Skeletal muscle satellite cell (primary cell): ENCODE data around the gene NDFIP1.
"Not testable (repeated sequence)": the region's sequence is repeated elsewhere in the genome, so short reads cannot be mapped to it uniquely, and the experiment has no call there.

Experiments used
- H3K27me3 ChIP-seq: 2 replicates; pipeline ENCODE4 v1.7.0; 2013; ENCODE audit warnings: low read length; ENCODE audit not compliant: control insufficient read depth, insufficient read depth
- H3K36me3 ChIP-seq: 2 replicates; pipeline ENCODE4 v1.7.0; 2013; ENCODE audit warnings: mild to moderate bottlenecking, control low read depth, low read length; ENCODE audit not compliant: insufficient read depth
- H3K4me1 ChIP-seq: 2 replicates; pipeline ENCODE4 v1.7.0; 2013; ENCODE audit warnings: low read length; ENCODE audit not compliant: control insufficient read depth, insufficient read depth
- H3K4me2 ChIP-seq: 2 replicates; pipeline ENCODE4 v1.7.0; 2013; ENCODE audit warnings: mild to moderate bottlenecking, low read length
- H3K4me3 ChIP-seq: 2 replicates; pipeline ENCODE4 v1.7.0; 2013; ENCODE audit warnings: low read length
- H3K9ac ChIP-seq: 2 replicates; pipeline ENCODE4 v1.7.0; 2013; ENCODE audit warnings: mild to moderate bottlenecking, low read depth, low read length, moderate library complexity
- H3K9me3 ChIP-seq: replicated peaks from 2 replicates; pipeline ENCODE4 v1.7.0; 2013; ENCODE audit warnings: mild to moderate bottlenecking, control low read depth, low read length

NDFIP1 gene

GRCh38 chr5:142149363-142149762, 40.8 kb downstream of the NDFIP1 start:
- Histone ChIP-seq H3K27me3 (no peaks in the 10 kb centered on the region), H3K36me3 (peaks cover 14% of the 10 kb centered on the region), H3K4me3 (no peak overlapping the region), H3K9me3 (no peaks in the 10 kb centered on the region), H3K9ac (no peak overlapping the region), H3K4me1 (peaks cover 7% of the 10 kb centered on the region), H3K4me2 (no peak overlapping the region)

GRCh38 chr5:142150431-142150830, 41.9 kb downstream of the NDFIP1 start:
- Histone ChIP-seq H3K4me3 (no peak overlapping the region), H3K27me3 (no peaks in the 10 kb centered on the region), H3K9me3 (no peaks in the 10 kb centered on the region), H3K9ac (no peak overlapping the region), H3K4me2 (no peak overlapping the region), H3K4me1 (peaks cover 7% of the 10 kb centered on the region), H3K36me3 (peaks cover 7% of the 10 kb centered on the region)

- no peak overlapping the region for H3K4me3 ChIP-seq
- H3K4me1 ChIP-seq: peaks cover 7% of the 10 kb centered on the region
- peak overlapping the region; percentile 39 for H3K9ac ChIP-seq
- no peaks in the 10 kb centered on the region for H3K27me3 ChIP-seq
- H3K36me3 ChIP-seq: peaks cover 10% of the 10 kb centered on the region
- peak overlapping the region; percentile 29 for H3K4me2 ChIP-seq
- no peaks in the 10 kb centered on the region for H3K9me3 ChIP-seq
Observed at GRCh38 chr5:142151436-142152383, 43.1 kb downstream of the NDFIP1 start.

- Histone ChIP-seq H3K9ac (no peak overlapping the region), H3K9me3 (no peaks in the 10 kb centered on the region), H3K4me1 (peaks cover 7% of the 10 kb centered on the region), H3K27me3 (no peaks in the 10 kb centered on the region), H3K4me3 (no peak overlapping the region), H3K36me3 (peaks cover 6% of the 10 kb centered on the region), H3K4me2 (no peak overlapping the region)
Observed at GRCh38 chr5:142152384-142152732, 43.8 kb downstream of the NDFIP1 start.

GRCh38 chr5:142153674-142154448, 45.3 kb downstream of the NDFIP1 start:
- no peaks in the 10 kb centered on the region for H3K9me3 ChIP-seq
- no peak overlapping the region for H3K9ac ChIP-seq
- peaks cover 7% of the 10 kb centered on the region for H3K4me1 ChIP-seq
- H3K4me2 ChIP-seq: no peak overlapping the region
- peaks cover 6% of the 10 kb centered on the region for H3K36me3 ChIP-seq
- no peak overlapping the region for H3K4me3 ChIP-seq
- H3K27me3 ChIP-seq: no peaks in the 10 kb centered on the region

GRCh38 chr5:142154449-142154841, 45.9 kb downstream of the NDFIP1 start:
- H3K27me3 ChIP-seq, H3K4me2 ChIP-seq, H3K4me3 ChIP-seq, H3K9ac ChIP-seq, H3K9me3 ChIP-seq, H3K36me3 ChIP-seq, H3K4me1 ChIP-seq: not testable (repeated sequence)

GRCh38 chr5:142156839-142157463, 48.4 kb downstream of the NDFIP1 start:
- Histone ChIP-seq H3K27me3 (no peaks in the 10 kb centered on the region), H3K4me1 (no peaks in the 10 kb centered on the region), H3K9ac (no peak overlapping the region), H3K4me3 (no peak overlapping the region), H3K9me3 (no peaks in the 10 kb centered on the region), H3K36me3 (peaks cover 6% of the 10 kb centered on the region), H3K4me2 (no peak overlapping the region)

GRCh38 chr5:142159354-142159753, 50.8 kb downstream of the NDFIP1 start:
- Histone ChIP-seq H3K36me3 (peaks cover 6% of the 10 kb centered on the region), H3K4me3 (no peak overlapping the region), H3K9ac (no peak overlapping the region), H3K9me3 (no peaks in the 10 kb centered on the region), H3K4me1 (no peaks in the 10 kb centered on the region), H3K27me3 (no peaks in the 10 kb centered on the region), H3K4me2 (no peak overlapping the region)

GRCh38 chr5:142164315-142164714, 55.7 kb downstream of the NDFIP1 start:
- no peak overlapping the region for H3K9ac ChIP-seq
- H3K27me3 ChIP-seq: no peaks in the 10 kb centered on the region
- H3K36me3 ChIP-seq: no peaks in the 10 kb centered on the region
- H3K4me3 ChIP-seq: no peak overlapping the region
- H3K4me1 ChIP-seq: no peaks in the 10 kb centered on the region
- H3K9me3 ChIP-seq: no peaks in the 10 kb centered on the region
- H3K4me2 ChIP-seq: no peak overlapping the region

- Histone ChIP-seq H3K4me3 (no peak overlapping the region), H3K4me2 (no peak overlapping the region), H3K36me3 (no peaks in the 10 kb centered on the region), H3K4me1 (no peaks in the 10 kb centered on the region), H3K9me3 (no peaks in the 10 kb centered on the region), H3K27me3 (no peaks in the 10 kb centered on the region), H3K9ac (no peak overlapping the region)
Observed at GRCh38 chr5:142166754-142167153, 58.2 kb downstream of the NDFIP1 start.

GRCh38 chr5:142167458-142167857, 58.9 kb downstream of the NDFIP1 start:
- no peaks in the 10 kb centered on the region for H3K4me1 ChIP-seq
- no peak overlapping the region for H3K4me3 ChIP-seq
- H3K9me3 ChIP-seq: no peaks in the 10 kb centered on the region
- H3K4me2 ChIP-seq: no peak overlapping the region
- no peaks in the 10 kb centered on the region for H3K27me3 ChIP-seq
- H3K9ac ChIP-seq: no peak overlapping the region
- no peaks in the 10 kb centered on the region for H3K36me3 ChIP-seq
